Caco-2 (cell line): ENCODE data around the gene GPRASP3. TPM values are rescaled to one million over a fixed set of nuclear protein-coding genes. Genes with fewer than 3 reads are reported as not detected.
A peak's percentile ranks its signal among the peaks of the same experiment; 100 is the strongest.
"Not testable (repeated sequence)": the region's sequence is repeated elsewhere in the genome, so short reads cannot be mapped to it uniquely, and the experiment has no call there.

ENCODE experiments used
- Bru-seq: library from RNA; stranded (reverse); fragments of 400-500 nt; gene quantifications from one replicate; lab custom pipeline; 2021; lab: Mats Ljungman, UMichigan
- BruChase-seq, 2 experiments: library from RNA; stranded (reverse); fragments of 400-500 nt; gene quantifications; one replicate each; lab custom pipeline; 2021; lab: Mats Ljungman, UMichigan
- BruUV-seq: library from RNA; stranded (reverse); fragments of 400-500 nt; replicated peaks from 2 replicates; lab custom pipeline; 2021; lab: Mats Ljungman, UMichigan
- CTCF ChIA-PET: fragments of 300-600 bp; sonication (Branson Sonifier 250); formaldehyde crosslinking; loops from one replicate; lab custom pipeline; 2022; ENCODE audit warnings: antibody characterized with exemption; lab: Charles Lee
- POLR2A ChIA-PET: fragments of 300-600 bp; sonication (Branson Sonifier 250); formaldehyde crosslinking; loops from one replicate; lab custom pipeline; 2022; ENCODE audit warnings: antibody characterized with exemption; lab: Charles Lee
- DNase-seq, 2 experiments: peaks; one replicate each; pipeline versions ENCODE4 v3.0.0 to v3.0.0-alpha.2; 2020 to 2022
- H3K27me3 ChIP-seq: replicated peaks from 2 replicates; pipeline ENCODE4 v1.6.0; 2011; ENCODE audit warnings: low read length; ENCODE audit not compliant: control insufficient read depth, insufficient read depth
- H3K36me3 ChIP-seq: 2 replicates; pipeline ENCODE4 v1.5.1; 2011; ENCODE audit warnings: low read length; ENCODE audit not compliant: control insufficient read depth, insufficient read depth
- H3K4me1 ChIP-seq: fragments of 250-450 bp; sonication (Bioruptor Pico); 2 replicates; pipeline ENCODE4 v1.5.1; 2020; ENCODE audit warnings: mild to moderate bottlenecking
- H3K4me3 ChIP-seq: 2 replicates; pipeline ENCODE4 v1.5.1; 2011; ENCODE audit warnings: low read depth, mild to moderate bottlenecking, control low read depth, low read length
- H3K9me3 ChIP-seq: fragments of 250-450 bp; sonication (Bioruptor Pico); 2 replicates; pipeline ENCODE4 v1.5.1; 2020; ENCODE audit warnings: mild to moderate bottlenecking, moderate library complexity
- H3K27ac Mint-ChIP-seq: one replicate; pipeline ENCODE4 v1.8.0; 2022; ENCODE audit warnings: mixed read lengths; ENCODE audit not compliant: unreplicated experiment
- H3K27me3 Mint-ChIP-seq: one replicate; pipeline ENCODE4 v1.8.0; 2022; ENCODE audit warnings: mixed read lengths; ENCODE audit not compliant: insufficient read depth, unreplicated experiment
- H3K36me3 Mint-ChIP-seq: one replicate; pipeline ENCODE4 v1.8.0; 2022; ENCODE audit warnings: mild to moderate bottlenecking, mixed read lengths; ENCODE audit not compliant: insufficient read depth, unreplicated experiment
- H3K4me1 Mint-ChIP-seq: one replicate; pipeline ENCODE4 v1.8.0; 2022; ENCODE audit warnings: low read depth, mixed read lengths; ENCODE audit not compliant: unreplicated experiment
- H3K4me3 Mint-ChIP-seq: one replicate; pipeline ENCODE4 v1.8.0; 2022; ENCODE audit warnings: mild to moderate bottlenecking, moderate library complexity, mixed read lengths; ENCODE audit not compliant: unreplicated experiment
- H3K9me3 Mint-ChIP-seq: one replicate; pipeline ENCODE4 v1.8.0; 2022; ENCODE audit warnings: mixed read lengths; ENCODE audit not compliant: unreplicated experiment
- CTCF ChIP-seq, 2 experiments: fragments of 200-600 bp in 1 of 2; IDR thresholded peaks; 1 replicate in 1 of 2; 2 replicates in 1 of 2; pipeline versions ENCODE4 v1.5.1 to v1.8.0; 2011 to 2022; ENCODE audit warnings: antibody characterized with exemption in 1 of 2, control low read depth in 1 of 2, inconsistent platforms in 1 of 2, low read depth in 1 of 2, low read length in 1 of 2, mild to moderate bottlenecking in 1 of 2, moderate library complexity in 1 of 2; ENCODE audit not compliant: insufficient read depth in 1 of 2, severe bottlenecking in 1 of 2, unreplicated experiment in 1 of 2
- intact Hi-C: fragments of 100-400 bp; cut with micrococcal nuclease; formaldehyde crosslinking; loops from one replicate; pipeline ENCODE4 v1.10.0; 2022; ENCODE audit not compliant: unreplicated experiment
- long read RNA-seq: library from polyadenylated mRNA; stranded (forward); transcript quantifications from one replicate; pipeline ENCODE4 v2.0.0, GENCODE V29; 2022
- total RNA-seq: library from RNA; stranded (reverse); gene quantifications from 2 replicates; pipeline ENCODE4 v1.2.3, GENCODE V29; 2022

The GPRASP3 gene
- 2.6 and 2.8 TPM in 2 replicates for total RNA-seq
- Bru-seq, nascent RNA, result percentile 49 among the genes with signal in this experiment
- BruChase-seq, experiment 1, labeled RNA remaining after a 2-hour chase, result percentile 56 among the genes with signal in this experiment
- percentile 57 among the genes with signal in this experiment for BruChase-seq, experiment 2, labeled RNA remaining after a 6-hour chase
- long read RNA-seq, partial matches to known transcripts, result 0 of 3 reads
- long read RNA-seq, other reads (novel, unspliced or antisense), result 2 of 3 reads

- H3K4me3 ChIP-seq, result peak within 1 kb of the TSS; percentile 43
- Mint-ChIP-seq H3K36me3 (peaks cover 6% of the 10 kb centered on the region), H3K27ac (peak within 1 kb of the TSS; percentile 37), H3K9me3 (no peaks in the 10 kb centered on the region), H3K27me3 (no peaks in the 10 kb centered on the region), H3K4me1 (no peaks in the 10 kb centered on the region), H3K4me3 (peak within 1 kb of the TSS; percentile 79)
- H3K27me3 ChIP-seq, result no peaks in the 10 kb centered on the region
- DNase-seq, result peak; percentile 62 to 73
- no peaks in the 10 kb centered on the region for H3K36me3 ChIP-seq
- ChIA-PET POLR2A (interaction anchor here (0.6 kb wide), 1 partner anchor 535 kb away, joined by 3 read pairs; the partner anchor contains the start of gene TCEAL8), CTCF (no interaction called here)
- no peaks in the 10 kb centered on the region for H3K4me1 ChIP-seq
- no TSS peak for BruUV-seq
- intact Hi-C loops, result loop anchor here (10.0 kb wide), 1 partner anchor 144 kb away; no protein-coding TSS in a partner anchor
- TF ChIP-seq CTCF (IDR thresholded peaks at IDR 0.05; ENCODE audit: insufficient read depth in 1 of 2, low read depth in 1 of 2, low read length in 1 of 2, severe bottlenecking in 1 of 2, unreplicated experiment in 1 of 2), result no peak
- no peaks in the 10 kb centered on the region for H3K9me3 ChIP-seq
These were observed at the start of gene GPRASP3 for GRCh38 chrX:102720237-102721168. TSS of gene GPRASP3 (plus strand) at chrX:102720743. CDS start at chrX:102748996, 28,253 bp downstream.

GRCh38 chrX:102672856-102673255, 47.7 kb upstream of the GPRASP3 start:
- no peaks in the 10 kb centered on the region for H3K36me3 ChIP-seq
- peaks cover 6% of the 10 kb centered on the region for H3K4me1 ChIP-seq
- H3K4me1 Mint-ChIP-seq, result peaks cover 7% of the 10 kb centered on the region
- H3K4me3 ChIP-seq, result no peak overlapping the region
- no peaks in the 10 kb centered on the region for H3K36me3 Mint-ChIP-seq
- H3K27ac Mint-ChIP-seq, result no peak overlapping the region
- intact Hi-C loops, result no loop called here
- H3K4me3 Mint-ChIP-seq, result no peak overlapping the region
- no peaks in the 10 kb centered on the region for H3K9me3 ChIP-seq
- no peaks in the 10 kb centered on the region for H3K27me3 Mint-ChIP-seq
- no peaks in the 10 kb centered on the region for H3K9me3 Mint-ChIP-seq
- no TSS peak for BruUV-seq
- ChIA-PET CTCF (no interaction called here), POLR2A (no interaction called here)
- DNase-seq, result peak; percentile 15 to 40
- TF ChIP-seq CTCF (IDR thresholded peaks at IDR 0.05; ENCODE audit: insufficient read depth in 1 of 2, low read depth in 1 of 2, low read length in 1 of 2, severe bottlenecking in 1 of 2, unreplicated experiment in 1 of 2), result no peak
- no peaks in the 10 kb centered on the region for H3K27me3 ChIP-seq

- H3K36me3 ChIP-seq, H3K36me3 Mint-ChIP-seq, DNase-seq, H3K4me1 ChIP-seq, H3K9me3 ChIP-seq, CTCF ChIA-PET, H3K27ac Mint-ChIP-seq, H3K9me3 Mint-ChIP-seq, intact Hi-C loops, BruUV-seq, H3K27me3 Mint-ChIP-seq, POLR2A ChIA-PET, H3K4me1 Mint-ChIP-seq, H3K4me3 ChIP-seq, H3K4me3 Mint-ChIP-seq, H3K27me3 ChIP-seq: not testable (repeated sequence)
These were observed 43.1 kb upstream of the GPRASP3 start for GRCh38 chrX:102677479-102677878.
